HEK293T (cell line): Measurements from ENCODE around the gene OTUB2.

Experiments used
- ARNT ChIP-seq: fragments of 450-650 bp; IDR thresholded peaks from 2 replicates; pipeline ENCODE4 v1.6.1; 2017; ENCODE audit warnings: mild to moderate bottlenecking
- BHLHE40 ChIP-seq: fragments of 450-650 bp; IDR thresholded peaks from 2 replicates; pipeline ENCODE4 v1.6.1; 2016; ENCODE audit warnings: mild to moderate bottlenecking, moderate library complexity, borderline replicate concordance
- CTBP1 ChIP-seq: fragments of 450-650 bp; IDR thresholded peaks from 2 replicates; pipeline ENCODE4 v1.6.1; 2016; ENCODE audit warnings: borderline replicate concordance
- ELF4 ChIP-seq: fragments of 450-650 bp; IDR thresholded peaks from 2 replicates; pipeline ENCODE4 v1.6.1; 2017; ENCODE audit warnings: antibody characterized with exemption
- FOXK2 ChIP-seq: fragments of 450-650 bp; IDR thresholded peaks from 2 replicates; pipeline ENCODE4 v1.6.1; 2016; ENCODE audit warnings: mild to moderate bottlenecking
- FOXM1 ChIP-seq: fragments of 450-650 bp; IDR thresholded peaks from 2 replicates; pipeline ENCODE4 v1.6.1; 2017; ENCODE audit warnings: mild to moderate bottlenecking, borderline replicate concordance
- HDGF ChIP-seq: fragments of 450-650 bp; IDR thresholded peaks from 2 replicates; pipeline ENCODE4 v1.6.1; 2017; ENCODE audit warnings: antibody characterized with exemption, borderline replicate concordance
- L3MBTL2 ChIP-seq: fragments of 450-650 bp; conservative IDR thresholded peaks from 2 replicates; pipeline ENCODE4 v1.6.1; 2016; ENCODE audit warnings: mild to moderate bottlenecking
- NFRKB ChIP-seq: fragments of 450-650 bp; IDR thresholded peaks from 2 replicates; pipeline ENCODE4 v1.6.1; 2016; ENCODE audit warnings: mild to moderate bottlenecking, moderate library complexity
- PKNOX1 ChIP-seq: fragments of 450-650 bp; IDR thresholded peaks from 2 replicates; pipeline ENCODE4 v1.6.1; 2016
- SP1 ChIP-seq: fragments of 450-650 bp; IDR thresholded peaks from 2 replicates; pipeline ENCODE4 v1.6.1; 2017
- SUZ12 ChIP-seq: fragments of 450-650 bp; IDR thresholded peaks from 2 replicates; pipeline ENCODE4 v1.6.1; 2016; ENCODE audit warnings: mild to moderate bottlenecking
- ZNF384 ChIP-seq: fragments of 450-650 bp; IDR thresholded peaks from 2 replicates; pipeline ENCODE4 v1.6.1; 2016

GRCh38 chr14:94004015-94004414 is 22.1 kb upstream of the OTUB2 start:
- TF ChIP-seq CTBP1 (no peak), PKNOX1 (no peak), BHLHE40 (no peak), SUZ12 (no peak), FOXM1 (no peak), SP1 (no peak), L3MBTL2 (no peak), HDGF (no peak), NFRKB (no peak), ELF4 (no peak), FOXK2 (no peak), ARNT (no peak), ZNF384 (no peak)
